GM19238 (cell line): Measurements from ENCODE around the gene MCOLN1.

ENCODE experiments used
- DNase-seq: peaks from one replicate; pipeline ENCODE4 v3.0.0; 2011; ENCODE audit warnings: low spot score; ENCODE audit not compliant: insufficient read length

The MCOLN1 gene

GRCh38 chr19:7522072-7522922, at the start of gene MCOLN1:
Gene MCOLN1 (plus strand): TSS chr19:7522624. CDS start chr19:7522751, 127 bp downstream.
- DNase-seq, result peak; percentile 100

DNA sequence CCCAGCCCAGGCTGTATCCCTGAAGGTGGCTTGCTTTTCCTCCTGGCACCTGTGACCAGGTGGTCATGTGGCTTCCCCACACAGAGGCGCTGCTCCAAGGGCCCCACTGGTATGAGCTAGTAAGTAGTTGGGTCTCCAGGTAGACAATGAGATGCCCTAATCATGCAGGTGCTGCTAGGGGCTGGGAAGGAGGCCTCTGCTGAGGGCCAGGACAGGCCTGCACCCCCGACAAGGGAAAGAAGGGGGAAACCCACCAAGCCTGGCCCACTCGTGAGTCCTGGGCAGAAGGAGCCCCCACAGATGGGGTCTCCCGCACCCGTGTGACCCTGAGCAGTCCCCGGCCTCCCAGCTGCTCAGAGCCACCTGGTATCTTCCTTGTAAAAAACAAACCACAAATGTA, 46.8 kb upstream of the MCOLN1 start:
- DNase-seq, result no peak

DNA sequence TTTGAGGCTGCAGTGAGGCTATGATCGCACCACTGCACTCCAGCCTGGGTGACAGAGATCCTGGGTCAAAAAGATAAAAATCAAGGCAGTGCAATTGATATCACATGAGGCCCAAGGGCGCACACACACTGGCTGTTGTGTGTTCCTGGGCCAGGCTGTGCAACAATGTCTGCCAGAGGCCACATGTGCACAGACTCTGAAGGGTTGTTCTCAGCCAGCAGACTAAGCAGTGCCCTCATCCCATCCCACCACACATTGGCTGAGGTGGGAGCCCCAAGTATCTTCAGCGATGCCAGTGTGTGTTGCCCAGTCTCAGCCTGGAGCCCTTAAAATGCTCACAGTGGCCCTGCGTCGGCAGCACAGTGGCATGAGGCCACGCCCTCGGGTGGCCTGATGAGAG, 46.2 kb upstream of the MCOLN1 start:
- no peak for DNase-seq

DNA sequence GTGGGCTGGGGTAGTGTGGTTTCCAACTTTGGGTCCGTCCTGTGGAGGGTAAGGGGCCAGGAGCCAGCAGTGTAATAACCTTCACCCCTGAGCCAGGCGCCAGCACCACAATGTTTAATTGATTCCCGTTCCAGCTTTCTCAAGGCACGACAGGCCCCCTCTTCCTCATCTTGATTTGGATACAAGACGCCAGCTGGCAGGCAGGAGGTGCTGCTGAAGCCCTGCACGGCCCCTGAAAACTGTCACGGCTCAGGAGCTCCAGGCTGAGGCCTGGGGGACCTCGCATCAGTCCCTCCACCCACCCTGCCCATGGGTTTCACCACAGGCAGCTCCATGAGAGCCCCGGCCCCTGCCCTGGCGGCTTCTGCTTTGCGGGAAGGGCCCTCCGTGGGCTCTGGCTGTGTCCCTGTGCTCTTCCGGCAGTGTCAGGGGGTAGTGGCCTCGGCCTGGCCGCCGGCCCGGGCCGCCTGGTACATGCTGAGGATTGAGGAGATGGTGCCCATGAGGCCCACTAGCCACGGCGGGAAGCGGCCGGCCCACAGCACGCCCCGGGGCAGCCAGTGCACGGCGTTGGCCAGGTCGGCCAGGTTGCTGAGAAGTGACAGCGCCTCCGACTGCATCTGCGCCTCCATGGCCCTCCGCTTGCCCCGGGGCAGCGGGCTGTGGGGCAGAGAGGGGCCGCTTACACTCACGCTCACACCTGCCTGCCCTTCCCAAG, 45.5 kb upstream of the MCOLN1 start:
- no peak for DNase-seq

DNA sequence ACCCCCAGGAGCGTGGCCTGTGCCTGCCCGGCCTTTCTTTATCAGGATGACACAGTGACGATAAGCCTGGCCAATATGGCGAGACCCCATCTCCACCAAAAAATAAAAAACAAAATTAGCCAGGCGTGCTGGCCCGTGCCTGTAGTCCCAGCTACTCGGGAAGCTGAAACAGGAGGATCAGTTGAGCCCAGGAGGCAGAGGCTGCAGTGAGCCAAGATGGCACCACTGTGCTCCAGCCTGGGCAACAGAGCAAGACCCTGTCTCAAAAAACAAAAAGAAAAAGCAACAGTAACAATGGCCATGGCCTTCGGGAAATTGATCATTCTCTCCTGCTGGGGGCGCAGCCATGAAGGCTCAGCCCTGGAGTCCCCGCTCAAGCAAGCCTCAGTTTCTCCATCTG, 44.7 kb upstream of the MCOLN1 start:
- no peak for DNase-seq

- no peak for DNase-seq
Observed at GRCh38 chr19:7478173-7478842, 44.1 kb upstream of the MCOLN1 start.

DNA sequence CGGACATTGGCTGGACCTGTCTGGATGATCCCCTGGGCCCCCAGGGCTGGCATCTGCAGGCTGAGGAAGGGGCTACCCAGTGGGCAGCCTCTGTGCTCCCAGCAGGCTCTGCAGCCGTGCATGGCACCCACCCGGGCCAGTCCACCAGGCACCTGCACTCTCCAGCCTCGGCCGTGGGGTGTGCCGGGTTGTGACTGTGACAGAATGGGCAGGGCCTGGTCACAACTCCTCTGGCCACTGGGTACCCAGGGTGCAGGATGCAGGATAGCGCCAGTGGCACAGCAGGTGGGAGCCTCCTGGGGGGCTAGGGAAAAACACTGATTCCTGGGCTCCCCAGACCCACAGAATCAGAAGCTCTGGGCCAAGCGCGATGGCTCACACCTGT, 43.6 kb upstream of the MCOLN1 start:
- no peak for DNase-seq

DNA sequence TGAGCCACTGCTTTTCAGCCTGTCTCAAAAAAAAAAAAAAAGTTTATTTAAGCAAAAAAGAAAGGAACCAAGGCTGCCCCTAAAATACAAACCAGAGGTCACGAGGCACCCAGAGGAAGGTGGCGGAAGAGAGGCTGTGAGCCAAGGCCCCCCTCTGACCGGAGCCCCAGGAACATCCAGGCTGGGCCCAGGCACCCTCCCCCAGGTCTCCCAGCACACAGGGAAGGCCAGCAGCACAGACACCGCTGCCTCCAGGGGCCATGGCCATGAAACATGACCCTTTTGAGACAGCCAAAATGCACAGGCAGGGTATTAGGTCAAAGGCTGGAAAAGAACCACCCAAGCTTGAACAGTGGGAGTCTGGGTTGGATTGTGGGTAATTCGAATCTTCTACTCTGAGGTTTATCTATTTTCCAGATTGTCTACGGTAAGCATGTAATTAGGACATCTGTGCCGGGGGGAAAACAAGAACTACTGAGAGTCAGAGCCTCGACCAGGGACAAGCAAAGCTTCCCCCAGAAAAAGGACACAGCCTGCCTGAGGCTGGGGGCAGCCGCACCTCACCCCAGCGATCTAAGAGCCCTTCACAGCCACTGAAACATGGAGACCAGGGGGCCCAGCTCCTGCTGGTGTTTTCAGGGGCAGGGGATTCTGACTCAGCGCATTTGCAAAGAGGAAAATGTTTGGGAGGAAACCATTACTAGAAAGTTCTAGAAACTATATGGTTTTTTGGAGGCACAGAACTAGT, 42.0 kb upstream of the MCOLN1 start:
- no peak for DNase-seq

DNA sequence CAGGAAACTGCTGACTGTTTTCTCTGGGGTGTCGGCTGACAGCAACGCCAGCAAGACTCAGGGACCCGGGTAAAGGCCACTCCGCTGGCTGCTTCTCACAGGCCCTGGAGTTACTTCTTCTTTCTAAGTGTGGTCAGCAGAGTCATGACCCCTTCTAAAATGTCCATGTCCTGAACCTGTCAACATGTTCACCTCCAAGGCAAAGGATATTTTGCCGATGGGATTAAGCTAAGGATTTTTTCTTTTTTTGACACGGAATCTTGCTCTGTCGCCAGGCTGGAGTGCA, 41.5 kb upstream of the MCOLN1 start:
- DNase-seq, result no peak

DNA sequence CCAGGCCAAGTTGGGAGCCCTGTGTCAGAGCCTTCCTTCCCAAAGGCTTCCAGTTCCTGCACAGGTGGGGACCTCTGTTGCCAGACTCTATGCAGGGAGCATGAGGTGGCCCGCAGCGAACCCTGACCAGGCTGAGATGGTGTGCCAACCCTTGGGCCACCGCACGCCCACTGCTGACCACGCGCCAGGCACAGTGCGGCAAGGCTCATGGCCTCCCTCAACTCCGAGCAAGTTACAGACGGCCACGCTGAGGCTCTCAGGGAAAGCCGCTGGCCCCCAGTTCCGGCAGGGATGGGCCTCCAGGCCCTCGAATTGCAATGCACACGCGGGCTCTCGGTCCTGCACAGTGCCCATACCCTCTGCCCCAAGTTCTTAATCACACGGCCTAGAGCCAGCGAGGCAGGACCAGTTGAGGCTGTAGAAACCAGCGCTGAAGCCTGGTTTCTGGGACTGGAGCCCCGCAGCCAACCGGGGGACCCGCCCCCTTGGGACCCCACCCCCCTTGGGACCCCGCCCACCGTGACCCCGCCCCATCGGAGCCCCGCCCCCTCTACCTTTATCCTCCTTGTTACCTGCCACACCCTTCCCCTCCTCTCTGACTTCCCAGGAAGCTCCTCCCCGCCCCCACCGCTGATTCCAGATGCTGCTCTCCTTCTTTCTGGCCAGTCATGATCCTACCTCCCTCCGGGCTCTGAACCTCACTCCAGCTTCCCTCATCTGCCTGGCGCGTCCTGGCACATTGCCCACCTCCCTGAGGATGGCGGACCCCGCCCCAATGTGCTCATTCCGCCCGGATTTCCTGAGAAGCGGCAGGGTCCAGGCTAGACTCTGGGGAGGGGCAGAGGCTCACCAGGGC, 39.6 kb upstream of the MCOLN1 start:
- no peak for DNase-seq

DNA sequence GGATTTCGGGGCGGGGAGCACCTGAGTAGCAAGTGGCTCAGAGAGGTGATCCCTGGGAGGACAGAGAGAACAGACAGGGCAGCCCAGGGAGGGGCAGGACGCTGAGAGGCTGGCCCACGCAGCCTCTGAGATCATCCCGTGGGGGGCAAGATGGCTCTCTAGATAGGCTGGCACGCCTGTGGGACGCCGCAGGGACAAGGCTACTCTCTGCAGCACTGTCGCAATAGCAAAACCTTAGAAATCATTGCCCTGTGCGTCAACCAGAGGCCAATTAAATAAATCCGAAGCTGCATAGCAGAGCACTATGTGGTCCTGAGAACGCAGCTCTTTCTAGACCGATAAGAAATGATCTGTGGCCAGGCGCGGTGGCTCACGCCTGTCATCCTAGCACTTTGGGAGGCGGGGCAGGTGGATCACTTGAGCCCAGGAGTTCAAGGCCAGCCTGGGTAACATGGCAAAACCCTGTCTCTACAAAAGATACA, 38.7 kb upstream of the MCOLN1 start:
- DNase-seq, result no peak

GRCh38 chr19:7486923-7487322, 35.5 kb upstream of the MCOLN1 start:
- DNase-seq, result no peak

DNA sequence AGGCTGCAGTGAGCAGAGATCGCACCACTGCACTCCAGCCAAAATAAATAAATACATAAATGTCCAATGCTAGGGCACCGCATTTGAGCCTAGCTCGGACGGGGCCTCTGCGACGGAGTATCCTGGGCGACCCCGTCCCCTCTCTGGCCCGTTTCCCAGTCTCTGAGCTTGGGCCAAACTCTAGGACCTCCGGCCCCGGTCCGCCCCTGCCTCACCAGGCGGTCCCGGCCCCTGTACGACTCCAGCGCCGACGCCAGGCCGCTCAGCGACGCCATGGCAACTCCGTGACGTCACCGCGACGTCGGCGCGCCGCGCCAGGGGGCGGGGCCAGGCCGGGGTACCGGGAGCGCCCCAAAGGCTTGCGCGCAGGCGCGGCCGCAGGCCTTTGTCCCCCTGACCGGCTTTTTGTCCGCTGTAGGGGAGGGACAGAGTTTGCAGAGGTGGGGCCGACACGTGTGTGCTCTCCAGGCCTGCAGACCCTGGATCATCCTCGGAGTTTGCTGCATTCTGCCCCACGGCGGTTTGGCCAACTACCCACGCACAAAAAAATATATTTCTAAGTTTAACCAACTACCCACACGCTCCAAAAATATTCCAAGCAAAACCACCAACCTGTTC, 33.6 kb upstream of the MCOLN1 start, which contains the start of gene PEX11G:
PEX11G (minus strand) TSS at position 300 of the 618 bp plus-strand sequence; CDS start at position 275, 25 bp downstream.
- peak; percentile 98 for DNase-seq

DNA sequence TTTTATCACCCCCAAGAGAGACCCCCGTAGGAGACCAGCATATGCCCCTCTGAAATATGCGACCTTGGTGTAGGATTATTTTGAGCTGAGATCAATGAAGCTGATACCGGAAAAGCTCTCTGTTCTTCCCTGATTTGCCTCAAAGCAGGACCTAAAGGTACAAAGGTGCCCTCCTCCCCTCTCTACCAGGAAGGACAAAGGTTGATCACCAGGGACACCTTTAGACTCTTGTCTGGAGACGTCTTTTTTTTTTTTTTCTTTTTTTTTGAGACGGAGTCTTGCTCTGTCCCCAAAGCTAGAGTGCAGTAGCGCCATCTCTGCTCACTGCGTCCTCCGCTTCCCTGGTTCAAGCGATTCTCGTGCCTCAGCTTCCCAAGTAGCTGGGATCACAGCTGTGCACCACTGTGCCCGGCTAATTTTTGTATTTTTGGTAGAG, 32.8 kb upstream of the MCOLN1 start:
- DNase-seq, result no peak

DNA sequence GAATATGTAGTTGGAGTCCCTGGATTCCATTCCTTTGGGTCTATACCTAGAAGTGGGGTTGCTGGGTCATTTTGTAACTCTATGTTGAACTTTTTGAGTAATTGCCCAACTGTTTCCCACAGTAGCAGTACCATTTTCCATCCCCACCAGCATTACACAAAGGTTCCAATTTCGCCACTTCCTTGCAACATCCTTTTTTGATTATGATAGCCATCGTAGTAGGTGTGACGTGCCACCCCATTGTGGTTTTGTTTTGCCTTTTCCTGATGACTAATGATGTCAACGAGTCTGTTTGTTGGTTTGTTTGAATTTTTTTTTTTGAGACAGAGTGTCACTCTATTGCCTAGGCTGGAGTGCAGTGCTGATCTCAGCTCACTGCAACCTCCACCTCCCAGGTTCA, 30.3 kb upstream of the MCOLN1 start:
- DNase-seq, result no peak

GRCh38 chr19:7492558-7492957, 29.9 kb upstream of the MCOLN1 start:
- no peak for DNase-seq

- DNase-seq, result no peak
Observed at GRCh38 chr19:7494416-7495098, 27.9 kb upstream of the MCOLN1 start.

DNA sequence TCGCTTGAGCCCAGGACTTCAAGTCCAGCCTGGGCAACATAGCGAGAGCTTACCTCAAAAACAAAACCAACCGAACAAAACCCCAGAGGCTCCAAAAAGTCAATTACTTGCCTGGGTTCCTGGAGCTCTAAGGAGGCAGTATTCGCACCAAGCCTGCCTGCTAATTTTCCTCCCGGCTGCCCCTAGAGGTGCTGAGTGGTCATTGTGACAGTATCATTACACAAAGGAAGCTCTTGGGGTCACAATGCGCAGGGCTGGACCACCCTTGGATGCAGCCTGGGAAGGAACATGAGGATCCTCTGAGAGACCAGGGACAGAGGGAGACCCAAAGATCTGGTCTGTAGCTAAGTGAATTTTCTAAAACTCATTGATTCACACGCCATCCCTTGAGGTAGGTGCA, 25.1 kb upstream of the MCOLN1 start:
- DNase-seq, result no peak

- no peak for DNase-seq
Observed at GRCh38 chr19:7500811-7501450, 21.5 kb upstream of the MCOLN1 start.
